GM21576 (cell line): ENCODE results near the gene ZNF667.

ENCODE experiments used
- ATAC-seq: cut with Tn5 transposase; IDR thresholded peaks from one replicate; pipeline ENCODE4 v1.9.1; 2021; ENCODE audit warnings: mild to moderate bottlenecking, moderate library complexity; ENCODE audit not compliant: unreplicated experiment

The ZNF667 gene

DNA sequence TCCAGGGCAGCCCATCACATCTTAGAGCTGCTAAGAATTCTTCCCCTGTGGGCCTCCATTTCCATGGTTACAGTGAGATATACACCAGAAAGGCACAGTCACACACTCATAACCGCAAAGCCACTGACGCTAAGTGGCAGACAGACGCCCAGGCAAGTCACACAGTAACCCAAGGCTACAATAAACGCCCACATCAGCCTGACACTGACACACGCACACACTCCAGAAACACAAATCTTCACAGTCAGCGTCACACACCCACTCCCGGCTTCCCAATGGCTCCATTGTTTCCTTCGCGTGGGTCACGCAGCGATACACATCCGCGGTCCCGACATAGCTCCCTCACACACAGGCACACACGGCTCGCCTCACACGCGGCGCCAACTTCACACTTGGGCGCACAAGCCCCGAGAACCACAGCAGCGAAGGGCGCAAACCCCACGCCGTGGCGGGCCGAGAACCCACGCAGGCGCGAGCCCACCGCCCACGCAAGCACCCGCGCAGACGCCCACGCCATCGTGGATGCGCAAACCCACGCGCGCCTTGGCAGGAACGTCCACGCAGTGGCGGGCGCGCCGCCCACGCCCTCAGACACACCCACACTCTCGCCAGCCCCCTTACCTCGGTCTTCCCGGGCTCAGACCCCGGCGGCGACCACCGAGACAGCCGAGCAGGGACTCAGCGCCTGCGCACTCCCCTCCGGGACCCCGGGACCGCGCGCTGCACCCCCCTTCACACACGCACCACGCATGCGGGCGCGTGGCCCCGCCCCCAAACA is at the start of gene ZNF667:
Gene ZNF667, minus strand, starts transcription at position 695 of the 778 bp plus-strand sequence. CDS start 14,975 bp downstream, outside the sequence.
- no peak for ATAC-seq

DNA sequence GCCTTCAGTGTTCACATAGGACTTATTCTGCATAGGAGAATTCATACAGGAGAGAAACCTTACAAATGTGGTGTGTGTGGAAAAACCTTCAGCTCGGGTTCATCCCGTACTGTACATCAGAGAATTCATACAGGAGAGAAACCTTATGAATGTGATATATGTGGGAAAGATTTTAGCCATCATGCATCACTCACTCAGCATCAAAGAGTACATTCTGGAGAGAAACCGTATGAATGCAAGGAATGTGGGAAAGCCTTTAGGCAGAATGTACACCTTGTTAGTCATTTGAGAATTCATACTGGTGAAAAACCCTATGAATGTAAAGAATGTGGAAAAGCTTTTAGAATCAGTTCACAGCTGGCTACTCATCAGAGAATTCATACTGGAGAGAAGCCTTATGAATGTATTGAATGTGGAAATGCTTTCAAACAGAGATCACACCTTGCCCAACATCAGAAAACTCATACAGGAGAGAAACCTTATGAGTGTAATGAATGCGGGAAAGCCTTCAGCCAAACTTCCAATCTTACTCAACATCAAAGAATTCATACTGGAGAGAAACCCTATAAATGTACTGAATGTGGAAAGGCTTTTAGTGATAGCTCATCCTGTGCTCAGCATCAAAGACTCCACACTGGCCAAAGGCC is 48.2 kb upstream of the ZNF667 start:
- ATAC-seq, result no peak

DNA sequence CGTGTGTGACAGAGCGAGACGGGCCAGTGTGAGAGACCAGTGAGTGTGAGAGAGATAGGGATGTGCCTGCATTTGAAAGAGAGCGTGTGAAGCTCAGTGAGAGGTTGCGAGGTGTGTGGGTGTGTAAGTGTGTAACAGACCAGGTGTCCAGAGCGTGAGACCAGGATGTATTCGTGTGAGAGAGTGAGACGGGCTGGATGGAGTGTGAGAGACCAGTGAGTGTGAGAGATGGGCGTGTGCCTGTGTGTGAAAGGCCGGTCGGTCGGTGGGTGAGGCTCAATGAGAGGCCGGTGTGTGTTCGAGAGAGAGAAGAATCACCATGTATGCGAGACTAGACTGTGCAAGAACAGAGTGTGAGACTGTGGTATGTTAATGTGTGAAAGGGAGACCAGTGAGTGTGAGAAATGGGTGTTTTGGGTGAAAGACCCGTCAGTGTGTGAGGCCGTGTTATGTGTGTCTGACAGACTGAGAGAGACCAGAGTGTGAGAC is 31.2 kb upstream of the ZNF667 start:
- no peak for ATAC-seq

DNA sequence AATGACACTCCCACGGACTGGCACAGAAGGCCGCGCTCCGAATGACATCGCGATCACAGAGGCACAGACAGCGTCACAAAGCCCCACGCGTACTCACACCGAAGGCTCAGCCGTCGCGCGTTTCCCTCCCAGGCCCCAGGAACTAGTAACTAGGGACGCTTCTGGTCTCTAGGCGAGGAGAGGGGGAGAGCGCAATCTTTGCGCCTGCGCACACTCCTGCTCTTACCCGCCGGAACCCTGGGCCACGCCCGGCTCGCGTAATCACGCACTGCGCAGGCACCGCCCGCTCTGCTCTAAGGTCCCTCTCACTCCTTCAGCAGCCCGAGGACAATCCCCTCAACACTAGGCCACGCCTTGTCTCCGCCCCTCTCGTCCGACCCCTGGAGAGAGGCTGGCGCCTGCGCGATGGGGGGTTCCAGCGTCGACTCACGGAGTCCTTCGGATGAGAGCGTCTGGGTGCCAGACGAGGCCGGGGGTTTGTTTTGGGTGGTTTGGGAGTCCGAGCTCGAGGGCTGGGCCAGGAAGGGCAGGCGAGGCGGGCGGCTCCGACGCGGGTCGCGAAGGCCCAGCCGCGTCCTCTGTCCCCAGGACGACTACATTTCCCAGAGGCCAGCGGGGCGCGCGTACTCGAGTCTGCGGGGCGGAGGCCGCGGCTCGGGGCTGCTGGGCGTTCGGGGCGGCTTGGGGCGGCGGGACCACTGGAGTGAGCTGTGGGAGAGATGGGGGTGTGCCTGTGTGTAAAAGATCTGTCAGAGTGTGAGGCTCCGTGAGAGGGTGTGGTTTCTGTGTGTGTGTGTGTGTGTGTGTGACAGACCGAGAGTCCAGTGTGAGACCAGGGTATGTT is 30.5 kb upstream of the ZNF667 start, which contains the start of gene ZNF471:
Gene ZNF471, plus strand, starts transcription at position 410 of the 844 bp plus-strand sequence. CDS start 3,717 bp downstream, outside the sequence.
- ATAC-seq, result peak; percentile 66

DNA sequence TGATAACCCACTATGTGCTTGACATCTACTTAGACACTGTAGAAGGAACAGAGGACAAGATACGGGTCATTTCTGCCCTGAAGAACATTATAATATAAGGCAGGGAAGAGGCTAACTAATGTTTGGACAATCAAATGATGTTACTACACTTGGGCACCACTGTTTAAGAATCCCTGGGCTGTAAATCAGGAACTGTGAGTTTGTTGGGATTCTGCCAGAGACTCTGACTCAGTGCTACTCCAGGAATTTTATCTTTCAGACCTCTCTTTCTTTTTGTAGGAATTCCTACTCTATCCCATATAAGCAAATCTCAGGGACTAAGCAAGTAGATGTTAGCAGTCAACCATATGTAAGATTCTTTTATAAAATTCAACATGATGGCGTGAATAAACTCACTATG is 27.4 kb upstream of the ZNF667 start:
- no peak for ATAC-seq

DNA sequence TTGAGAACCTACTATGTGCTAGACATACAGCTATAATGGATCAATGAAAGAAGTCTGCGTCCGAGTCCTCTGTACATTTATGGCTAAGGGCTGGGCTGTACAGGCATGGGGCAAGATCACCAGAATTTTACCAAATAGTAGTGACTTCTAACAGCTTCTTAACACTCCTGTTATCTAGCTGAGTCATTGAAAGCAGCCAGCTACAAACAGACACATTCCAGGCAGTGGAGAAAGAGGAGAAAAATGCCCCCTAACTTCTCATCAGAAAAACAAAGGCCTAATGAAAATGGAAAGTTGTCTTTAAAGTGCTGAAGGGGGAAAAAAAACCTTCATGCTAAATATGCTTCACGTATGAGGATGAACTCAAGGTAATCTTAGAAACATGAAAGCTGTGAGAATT is 14.3 kb upstream of the ZNF667 start:
- ATAC-seq, result no peak

DNA sequence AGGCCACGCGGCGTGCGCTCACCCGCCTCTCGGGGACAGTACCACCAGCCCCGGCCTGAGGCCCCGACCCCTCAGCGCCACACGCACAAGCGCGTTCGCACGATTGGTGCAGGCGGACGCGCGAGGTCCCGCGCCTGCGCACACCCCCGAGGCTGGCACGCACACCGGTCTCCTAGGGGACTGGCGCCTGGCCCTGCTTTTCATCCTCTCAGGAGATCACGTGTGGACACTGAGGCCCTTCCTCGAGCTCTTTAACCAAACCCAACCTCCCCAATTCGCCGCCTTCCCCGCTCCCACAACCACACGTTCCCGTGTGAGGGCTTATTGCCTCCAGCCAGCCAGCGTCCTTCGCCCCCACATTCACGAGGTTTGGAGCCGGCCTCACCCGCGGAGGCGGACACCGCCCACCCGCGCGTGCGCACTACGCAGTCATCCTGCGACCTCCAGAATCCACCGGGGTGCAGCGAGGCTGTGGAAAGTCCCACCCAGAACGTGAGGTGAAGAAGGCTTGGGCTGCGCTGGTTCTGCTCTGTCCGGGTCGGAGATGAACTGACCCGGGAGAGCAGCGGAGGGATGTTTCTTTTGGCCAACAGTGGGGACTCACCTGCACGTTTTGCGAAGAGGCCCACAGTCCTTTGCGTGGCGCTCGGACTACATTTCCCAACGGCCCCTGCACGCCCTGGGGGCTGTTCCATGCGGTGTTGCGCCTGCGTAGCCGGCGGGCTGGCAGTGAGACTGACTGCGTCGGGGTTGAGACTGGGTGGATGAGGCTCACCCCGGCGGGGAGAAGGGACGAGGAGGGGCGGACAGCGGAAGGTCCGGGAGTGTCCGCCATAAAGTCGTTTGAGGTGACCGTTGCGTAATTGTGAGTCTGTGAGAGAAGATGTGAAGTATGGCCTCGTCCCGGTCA is 539 bp upstream of the ZNF667 start:
- no peak for ATAC-seq

DNA sequence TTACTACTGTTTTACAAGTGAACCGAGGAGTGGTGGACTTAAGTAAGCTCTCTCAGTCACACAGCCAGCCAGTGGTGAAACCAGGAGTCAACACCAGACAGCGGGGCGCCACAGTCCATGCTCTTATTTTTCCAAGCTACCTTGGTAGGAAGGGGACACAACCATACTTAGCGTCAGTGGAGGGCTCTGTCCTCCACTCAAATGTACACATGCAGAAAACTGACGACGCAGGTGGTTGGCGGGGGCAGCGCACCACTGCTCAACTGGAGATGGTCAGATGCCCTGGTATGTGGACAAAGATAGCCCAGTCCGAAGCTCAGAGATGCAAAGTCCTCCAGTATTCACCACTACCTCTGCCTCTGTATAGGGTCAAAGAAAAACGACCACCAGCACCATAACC is 1.1 kb downstream of the ZNF667 start:
- no peak for ATAC-seq

DNA sequence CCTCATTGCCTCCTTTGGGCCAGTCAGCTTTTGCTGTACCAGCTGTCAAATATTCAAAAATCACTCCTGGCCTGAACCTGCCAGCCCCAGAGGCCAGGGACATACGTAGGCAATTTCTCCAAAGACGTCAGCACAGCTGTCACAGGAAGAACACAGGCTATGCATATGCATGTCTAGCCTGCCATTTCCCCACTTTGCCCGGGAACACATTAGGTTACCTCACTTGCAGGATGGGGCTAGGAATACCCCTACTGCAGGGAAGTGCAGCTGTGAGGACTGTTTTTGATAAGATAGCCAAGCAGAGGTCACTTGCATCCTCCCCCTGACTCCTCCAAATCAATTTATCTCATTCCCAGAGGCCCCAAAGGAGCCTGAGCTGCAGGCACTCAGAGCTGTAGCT is 2.8 kb downstream of the ZNF667 start:
- ATAC-seq, result no peak

DNA sequence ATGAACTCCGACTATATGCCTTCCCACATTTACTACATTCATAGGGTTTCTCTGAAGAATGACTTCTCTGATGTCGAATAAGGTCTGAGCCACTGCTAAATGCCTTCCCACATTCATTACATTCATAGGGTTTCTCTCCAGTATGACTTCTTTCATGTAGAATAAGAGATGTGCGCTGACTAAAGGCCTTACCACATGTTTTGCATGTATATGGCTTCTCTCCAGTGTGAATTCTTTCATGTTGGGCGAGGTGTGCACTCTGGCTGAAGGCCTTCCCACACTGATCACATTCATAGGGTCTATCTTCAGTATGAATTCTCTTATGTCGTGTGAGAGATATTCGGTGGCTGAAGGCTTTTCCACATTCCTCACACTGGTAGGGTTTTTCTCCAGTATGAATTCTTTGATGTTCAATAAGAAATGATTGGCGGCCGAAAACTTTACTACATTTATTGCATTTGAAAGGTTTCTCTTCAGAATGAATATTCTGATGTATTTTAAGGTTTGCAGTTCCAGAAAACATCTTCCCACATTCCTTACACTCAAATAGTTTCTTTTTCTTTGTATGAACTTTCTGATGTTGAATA is 35.8 kb downstream of the ZNF667 start:
- ATAC-seq, result no peak

DNA sequence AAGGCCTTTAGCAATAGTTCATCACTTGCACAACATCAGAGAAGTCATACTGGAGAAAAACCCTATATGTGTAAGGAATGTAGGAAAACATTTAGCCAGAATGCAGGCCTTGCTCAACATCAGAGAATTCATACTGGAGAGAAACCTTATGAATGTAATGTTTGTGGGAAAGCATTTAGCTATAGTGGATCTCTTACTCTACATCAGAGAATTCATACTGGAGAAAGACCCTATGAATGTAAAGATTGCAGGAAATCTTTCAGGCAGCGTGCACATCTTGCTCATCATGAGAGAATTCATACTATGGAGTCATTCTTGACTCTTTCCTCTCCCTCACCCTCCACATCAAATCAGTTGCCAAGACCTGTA is 53.2 kb downstream of the ZNF667 start:
- no peak for ATAC-seq

DNA sequence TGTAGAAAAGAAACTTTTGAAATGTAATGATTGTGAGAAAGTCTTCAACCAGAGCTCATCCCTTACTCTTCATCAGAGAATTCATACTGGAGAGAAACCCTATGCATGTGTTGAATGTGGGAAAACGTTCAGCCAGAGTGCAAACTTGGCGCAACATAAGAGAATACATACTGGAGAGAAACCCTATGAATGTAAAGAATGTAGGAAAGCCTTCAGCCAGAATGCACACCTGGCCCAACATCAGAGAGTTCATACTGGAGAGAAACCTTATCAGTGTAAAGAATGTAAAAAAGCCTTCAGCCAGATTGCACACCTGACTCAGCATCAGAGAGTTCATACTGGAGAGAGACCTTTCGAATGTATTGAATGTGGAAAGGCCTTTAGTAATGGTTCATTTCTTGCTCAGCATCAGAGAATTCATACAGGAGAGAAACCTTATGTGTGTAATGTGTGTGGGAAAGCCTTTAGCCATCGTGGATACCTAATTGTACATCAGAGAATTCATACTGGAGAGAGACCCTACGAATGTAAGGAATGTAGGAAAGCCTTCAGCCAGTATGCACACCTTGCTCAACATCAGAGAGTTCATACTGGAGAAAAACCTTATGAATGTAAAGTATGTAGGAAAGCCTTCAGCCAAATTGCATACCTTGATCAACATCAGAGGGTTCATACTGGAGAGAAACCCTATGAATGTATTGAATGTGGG is 53.7 kb downstream of the ZNF667 start:
- ATAC-seq, result no peak

DNA sequence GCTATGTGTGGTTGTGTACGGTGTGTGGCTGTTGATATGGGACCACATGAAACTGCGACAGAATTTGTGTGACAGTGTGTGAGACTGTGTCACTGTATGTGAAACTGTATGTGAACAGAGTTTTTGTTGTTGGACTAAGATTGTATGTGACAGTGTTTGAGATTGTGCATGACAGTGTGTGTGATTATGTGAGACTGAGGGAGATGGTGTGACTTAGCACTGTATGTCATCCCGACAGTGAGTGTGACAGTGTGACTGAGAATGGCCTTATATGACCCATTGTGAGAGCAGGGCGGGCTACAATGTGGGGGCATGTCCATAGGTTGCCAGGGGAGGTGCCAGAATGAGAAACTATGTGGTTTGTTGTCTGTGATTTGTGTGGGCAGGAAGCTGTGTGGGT is 72.1 kb downstream of the ZNF667 start:
- no peak for ATAC-seq

DNA sequence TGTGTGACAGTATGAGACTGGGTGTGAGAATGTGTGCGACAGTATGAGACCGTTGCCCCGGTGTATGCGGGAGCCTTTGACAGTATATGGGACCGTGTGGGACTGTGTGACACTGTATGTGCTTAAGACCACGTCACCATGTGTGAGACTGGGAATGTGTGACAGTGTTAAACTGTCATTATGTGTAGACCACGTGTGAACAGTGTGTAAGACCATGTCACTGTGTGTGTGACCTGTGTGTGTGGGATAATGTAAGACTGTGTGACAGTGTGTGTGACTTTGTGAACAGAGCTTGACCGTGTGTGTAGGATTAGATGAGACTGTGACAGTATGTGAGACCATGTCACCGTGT is 72.5 kb downstream of the ZNF667 start:
- ATAC-seq, result no peak

DNA sequence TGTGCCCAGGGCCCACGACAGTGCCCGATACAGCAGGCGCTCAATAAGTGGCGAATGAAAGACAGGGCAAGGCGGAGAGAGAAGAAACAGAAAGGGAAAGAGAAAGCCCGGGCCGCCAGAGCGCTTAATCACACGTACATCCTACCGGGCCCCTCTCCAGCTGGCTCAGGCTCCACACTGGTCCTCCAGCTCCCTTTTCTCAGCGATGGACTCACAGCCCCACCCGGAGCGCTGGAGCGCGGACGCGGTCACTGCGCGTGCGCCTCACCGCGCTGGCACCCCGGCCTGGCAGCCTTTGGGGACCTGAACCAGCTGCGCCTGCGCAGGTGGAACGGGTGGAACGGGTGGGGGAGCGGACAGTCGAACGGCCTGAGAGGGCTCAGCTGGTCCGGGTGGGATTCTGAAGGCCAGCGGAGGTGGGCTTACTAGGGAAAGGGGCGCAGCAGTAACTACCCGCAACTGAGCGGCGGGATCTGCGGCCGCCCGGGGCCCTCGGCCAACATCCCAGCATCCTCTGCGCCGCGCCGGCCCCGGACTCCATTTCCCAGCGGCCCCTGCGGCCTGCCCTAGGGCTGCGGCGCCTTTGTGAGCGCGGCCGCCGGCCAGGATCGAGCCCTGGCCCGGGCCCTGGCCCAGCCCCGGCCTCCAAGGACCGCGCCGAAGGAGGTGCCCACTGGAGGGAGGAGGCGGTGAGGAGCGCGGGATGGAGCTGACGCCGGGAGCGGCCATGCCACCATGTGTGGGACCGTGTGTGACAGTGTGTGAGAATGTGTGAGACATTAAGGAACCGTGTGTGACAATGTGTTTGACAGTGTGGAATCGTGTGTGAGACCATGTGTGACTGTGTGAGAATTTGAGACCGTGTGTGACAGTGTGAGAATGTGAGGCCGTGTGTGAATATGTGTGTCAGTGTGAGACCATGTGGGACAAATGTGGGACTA is 73.1 kb downstream of the ZNF667 start, which contains the start of gene ZNF583:
Gene ZNF583, plus strand, starts transcription at position 569 of the 941 bp plus-strand sequence. CDS start 2,783 bp downstream, outside the sequence.
- peak; percentile 85 for ATAC-seq

DNA sequence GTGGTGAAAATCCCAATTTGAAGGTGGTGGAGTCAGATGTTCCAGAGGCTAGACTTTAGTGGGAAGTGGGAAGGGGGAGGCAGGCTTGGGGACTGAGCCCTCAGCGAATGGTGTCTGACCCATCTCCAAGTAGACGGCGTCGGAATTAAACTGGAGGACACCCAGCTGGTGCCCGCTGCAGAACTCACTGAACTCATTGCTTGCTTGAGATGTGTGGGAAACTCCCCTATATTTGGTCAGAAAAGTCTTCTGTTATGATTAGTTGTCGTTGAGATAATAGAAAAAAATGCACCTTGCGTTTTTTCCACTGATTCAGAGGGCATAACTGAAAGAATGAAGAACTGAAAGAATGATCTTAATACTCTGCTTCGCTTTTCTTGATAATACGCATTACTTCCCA is 73.9 kb downstream of the ZNF667 start:
- ATAC-seq, result no peak

DNA sequence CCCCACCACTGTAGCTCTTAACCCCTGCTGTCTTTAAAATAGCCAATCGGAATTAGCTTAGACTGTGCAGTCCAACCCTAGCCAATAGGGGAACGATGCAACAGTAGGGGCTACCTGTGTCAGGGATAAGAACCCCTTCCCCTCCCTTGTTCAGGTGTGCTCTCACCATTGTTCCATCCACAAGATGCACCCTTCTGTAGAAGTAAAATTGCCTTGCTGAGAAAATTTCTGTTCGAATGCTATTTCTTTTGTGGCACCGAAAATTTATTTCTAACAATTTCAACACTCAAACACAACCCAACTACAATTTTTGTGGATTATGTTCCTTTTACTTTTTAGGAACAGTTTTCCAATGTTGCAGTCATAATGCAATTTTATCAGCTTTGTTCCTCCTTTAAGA is 76.7 kb downstream of the ZNF667 start:
- ATAC-seq, result no peak

DNA sequence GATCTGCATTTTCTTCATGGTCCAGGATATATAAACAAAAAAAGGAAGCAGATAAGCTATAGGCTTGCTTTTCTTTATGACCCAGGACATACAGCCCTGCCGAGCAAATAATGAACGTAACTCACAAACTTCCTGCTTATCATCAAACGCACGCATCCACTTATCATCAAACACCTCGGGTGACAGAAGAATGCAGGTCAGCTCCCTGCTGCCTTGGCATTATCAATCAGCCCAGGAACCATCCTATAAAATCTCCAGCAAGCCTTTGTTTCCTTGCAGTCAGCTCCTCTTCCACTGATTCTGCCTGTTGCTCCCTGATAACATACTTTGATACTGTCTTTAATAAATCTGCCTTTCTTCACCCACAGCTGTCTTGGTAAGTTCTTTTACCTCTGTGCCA is 78.3 kb downstream of the ZNF667 start:
- no peak for ATAC-seq
